NCI-H526 (cell line): Measurements from ENCODE around the gene MDFIC.

Experiments used
- DNase-seq, 2 experiments: peaks; one replicate each; lab custom pipeline; 2025; lab: John Stamatoyannopoulos, UW

MDFIC gene

DNA sequence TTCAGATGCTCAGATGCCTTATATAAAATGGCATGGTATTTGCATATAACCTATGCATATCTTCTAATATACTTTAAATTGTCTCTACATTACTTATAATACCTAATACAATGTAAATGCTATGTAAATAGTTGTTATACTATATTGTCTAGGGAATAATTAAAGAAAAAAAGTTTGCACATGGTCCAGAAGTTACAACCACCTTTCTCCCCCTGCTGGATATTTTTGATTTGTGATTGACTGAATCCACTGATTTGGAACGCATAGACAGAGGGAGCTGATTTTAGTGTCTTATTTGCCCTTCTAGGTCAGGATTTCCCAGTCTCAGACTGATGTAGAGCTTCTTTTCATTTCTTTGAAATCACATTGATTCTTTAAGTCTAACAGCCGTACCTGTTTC, 31.8 kb downstream of the MDFIC start:
- DNase-seq, result no peak

- no peak for DNase-seq
Measured at GRCh38 chr7:114956702-114957101, 34.8 kb downstream of the MDFIC start.

DNA sequence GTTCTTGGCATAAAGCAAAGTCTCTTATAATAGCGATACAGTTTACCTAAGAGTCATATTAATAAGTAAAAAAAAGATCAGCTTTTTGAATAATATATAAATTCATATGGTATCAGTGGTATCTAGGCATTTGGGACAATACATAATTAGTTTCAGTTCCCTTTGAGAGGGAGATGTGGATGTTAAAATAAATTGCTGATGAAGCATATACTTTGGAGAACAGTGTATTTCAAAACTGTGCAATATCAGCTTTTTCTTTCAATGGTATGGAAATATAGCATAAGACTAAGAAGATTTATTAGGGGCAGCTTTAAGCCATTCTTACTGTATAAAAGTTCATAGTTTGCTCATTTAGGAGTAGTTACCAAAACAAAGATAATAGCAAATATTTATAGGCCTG, 35.5 kb downstream of the MDFIC start:
- no peak for DNase-seq

DNA sequence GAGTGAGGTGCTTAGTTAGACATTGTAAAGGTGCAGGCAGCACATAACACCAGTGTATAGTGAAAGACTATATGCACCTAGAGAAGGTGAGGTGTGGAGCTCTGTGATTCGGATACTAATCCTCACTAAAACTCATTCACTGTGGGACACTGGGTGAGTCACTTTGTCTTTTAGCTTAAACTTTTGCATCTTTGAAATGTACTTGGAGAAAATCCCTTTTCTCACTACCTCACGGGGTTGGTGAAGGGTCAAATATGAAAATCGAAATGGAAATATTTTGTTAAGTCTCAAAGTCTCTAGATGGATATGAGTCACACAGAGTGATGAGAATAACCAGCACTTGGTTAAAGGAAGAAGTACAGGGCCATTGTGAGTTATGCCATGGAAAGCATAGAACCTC, 38.0 kb downstream of the MDFIC start:
- DNase-seq, result no peak

- DNase-seq, result no peak
Measured at GRCh38 chr7:114962441-114962840, 40.5 kb downstream of the MDFIC start.

DNA sequence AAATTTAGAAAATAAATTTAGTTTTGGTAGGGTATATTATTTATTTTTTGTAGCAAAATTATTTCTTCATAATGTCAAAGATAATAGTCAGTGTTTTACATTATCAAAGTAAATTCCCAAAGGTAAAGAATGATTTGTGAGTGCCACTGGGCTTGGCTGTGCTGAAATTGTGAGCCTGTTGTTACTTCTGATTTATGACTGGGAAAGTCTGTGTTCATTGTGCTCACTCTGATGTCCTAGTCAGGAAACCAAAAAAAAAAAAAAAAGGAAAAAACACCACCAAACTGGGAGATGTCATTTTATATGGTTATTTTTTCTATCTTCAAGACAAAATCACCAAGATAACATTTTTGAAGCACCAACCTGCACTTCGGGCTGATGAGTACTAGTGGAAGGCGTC, 44.3 kb downstream of the MDFIC start:
- no peak for DNase-seq

DNA sequence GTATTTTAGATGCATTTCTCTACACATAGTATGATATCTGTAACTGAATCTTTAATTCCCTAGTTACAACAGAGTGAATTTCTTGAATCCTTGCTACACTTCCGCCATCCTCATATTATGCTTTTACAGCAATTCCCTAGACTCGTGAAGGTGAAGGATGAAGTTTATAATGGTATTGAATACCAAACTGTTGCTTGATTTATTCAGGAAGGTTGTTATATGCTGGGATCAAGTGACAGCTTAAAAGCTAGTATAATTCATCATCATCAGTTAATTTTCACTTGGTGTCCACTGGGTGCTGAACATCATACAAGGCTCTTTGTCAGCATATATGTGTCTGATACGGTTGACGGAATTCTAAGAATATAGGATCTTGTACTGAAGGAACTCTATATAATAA, 47.2 kb downstream of the MDFIC start:
- DNase-seq, result no peak

DNA sequence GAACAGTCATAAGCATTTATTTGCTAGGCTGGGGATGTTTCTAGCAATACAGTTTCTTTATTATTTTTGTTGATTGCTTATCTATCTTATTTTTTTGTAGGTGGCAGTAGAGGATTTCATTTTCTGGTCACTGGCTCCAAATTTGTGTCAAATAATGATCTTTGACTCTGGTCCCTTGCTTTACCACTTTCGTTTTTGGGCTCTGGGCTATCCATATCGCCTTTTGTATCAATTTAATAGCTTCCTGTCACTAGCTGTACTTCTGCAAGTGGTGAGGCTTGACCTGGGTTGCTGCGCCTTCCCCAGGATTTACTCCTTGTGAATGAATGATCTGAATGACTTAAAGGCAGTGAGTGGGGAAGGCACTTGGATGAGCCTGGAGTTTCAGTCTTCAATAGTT, 48.4 kb downstream of the MDFIC start:
- DNase-seq, result no peak

DNA sequence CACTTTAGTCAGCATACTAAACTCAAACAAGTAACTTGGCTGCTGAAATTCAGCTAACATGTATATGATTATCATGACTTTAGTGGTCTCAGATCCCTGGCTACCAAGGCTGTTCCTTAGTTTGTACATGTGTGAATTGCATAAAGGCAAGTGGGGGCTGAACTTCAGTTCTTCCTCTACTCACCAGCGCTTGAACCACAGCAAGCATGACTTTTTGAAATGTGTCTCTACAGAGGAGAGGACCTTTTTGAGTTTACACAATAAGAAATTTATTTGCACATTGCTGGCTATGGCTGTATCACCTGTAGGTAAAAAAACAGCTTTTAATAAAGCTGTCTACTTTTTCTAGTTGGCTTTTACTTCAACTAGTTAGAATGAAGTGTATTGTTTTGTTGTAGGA, 48.8 kb downstream of the MDFIC start:
- DNase-seq, result no peak

- DNase-seq, result no peak
Measured at GRCh38 chr7:114972567-114972966, 50.7 kb downstream of the MDFIC start.

GRCh38 chr7:114973147-114973546, 51.3 kb downstream of the MDFIC start:
- DNase-seq, result no peak

DNA sequence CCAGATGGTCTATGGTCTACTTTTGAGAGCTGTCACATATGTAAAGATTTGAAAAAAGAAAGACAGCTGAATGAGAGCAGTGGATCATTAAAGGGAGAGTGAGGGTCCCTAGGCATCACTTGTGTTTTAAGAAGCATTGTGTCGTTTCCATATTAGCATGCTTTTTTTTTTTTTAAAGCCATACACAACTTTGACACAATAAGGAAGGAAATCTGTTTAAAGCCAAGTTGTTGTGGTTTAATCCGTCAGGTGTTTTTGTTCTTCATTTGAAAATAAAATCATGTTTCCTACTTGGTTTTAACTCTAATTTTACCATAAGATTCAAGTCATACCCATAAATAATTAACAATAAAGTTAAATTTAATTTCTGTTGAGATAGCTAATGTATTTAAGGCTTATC, 53.5 kb downstream of the MDFIC start:
- DNase-seq, result no peak

GRCh38 chr7:114976666-114977065, 54.8 kb downstream of the MDFIC start:
- no peak for DNase-seq

DNA sequence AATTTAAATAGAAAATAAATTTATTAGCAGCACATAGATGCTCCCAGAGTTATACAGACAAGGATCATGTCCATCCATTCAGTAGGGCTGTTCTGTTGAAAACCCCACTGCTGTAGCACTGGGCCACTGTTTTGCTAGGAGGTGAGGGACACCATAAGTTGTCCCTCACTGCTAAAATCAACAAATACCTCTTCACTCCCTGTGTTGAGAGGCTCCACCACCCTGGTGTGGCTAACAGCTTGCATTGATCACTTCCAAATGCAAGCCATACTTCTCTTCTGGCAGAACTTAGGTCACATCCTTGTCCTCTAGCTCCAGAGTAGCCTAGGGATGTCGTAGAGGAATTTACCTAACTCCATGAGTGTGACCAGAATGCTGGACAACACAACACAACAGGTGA, 55.4 kb downstream of the MDFIC start:
- DNase-seq, result peak in 1 of 2 experiments; percentile 3

GRCh38 chr7:114979388-114979787, 57.5 kb downstream of the MDFIC start:
- no peak for DNase-seq

DNA sequence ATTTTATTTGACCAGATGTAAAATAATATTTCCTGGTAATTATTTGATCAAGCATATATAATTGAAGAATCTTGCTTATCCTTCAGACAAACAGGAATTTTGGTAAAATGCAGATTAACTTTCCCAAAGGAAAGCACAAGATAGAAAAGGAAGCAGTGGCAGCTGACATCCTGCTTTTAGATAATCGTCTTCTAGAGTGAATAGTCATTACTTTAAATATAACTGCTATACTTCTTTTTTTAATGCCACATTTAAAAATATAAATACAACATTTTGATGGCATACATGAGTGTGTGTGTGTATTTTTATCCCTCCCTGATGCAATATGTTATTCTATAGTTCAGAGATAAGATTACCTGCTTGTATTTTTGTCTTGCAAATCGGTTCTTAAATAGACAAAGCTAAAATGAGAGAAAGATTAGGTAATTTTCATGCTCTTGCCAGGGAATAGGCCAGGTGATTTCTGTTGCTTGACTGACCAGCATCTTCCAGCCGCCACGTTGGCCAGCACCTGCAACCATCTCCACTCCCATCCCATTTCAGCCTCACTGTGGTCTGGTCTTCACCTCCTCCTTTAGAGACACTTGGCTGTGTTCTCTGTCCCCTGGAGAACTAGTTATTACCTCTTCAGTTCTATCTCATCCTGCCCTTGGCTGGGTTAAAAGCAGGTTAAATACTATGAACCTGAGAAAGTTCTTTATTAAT, 58.1 kb downstream of the MDFIC start:
- peak in 1 of 2 experiments; percentile 9 for DNase-seq

- DNase-seq, result no peak
Measured at GRCh38 chr7:114981323-114981722, 59.4 kb downstream of the MDFIC start.

- DNase-seq, result no peak
Measured at GRCh38 chr7:114985116-114985715, 63.3 kb downstream of the MDFIC start.

DNA sequence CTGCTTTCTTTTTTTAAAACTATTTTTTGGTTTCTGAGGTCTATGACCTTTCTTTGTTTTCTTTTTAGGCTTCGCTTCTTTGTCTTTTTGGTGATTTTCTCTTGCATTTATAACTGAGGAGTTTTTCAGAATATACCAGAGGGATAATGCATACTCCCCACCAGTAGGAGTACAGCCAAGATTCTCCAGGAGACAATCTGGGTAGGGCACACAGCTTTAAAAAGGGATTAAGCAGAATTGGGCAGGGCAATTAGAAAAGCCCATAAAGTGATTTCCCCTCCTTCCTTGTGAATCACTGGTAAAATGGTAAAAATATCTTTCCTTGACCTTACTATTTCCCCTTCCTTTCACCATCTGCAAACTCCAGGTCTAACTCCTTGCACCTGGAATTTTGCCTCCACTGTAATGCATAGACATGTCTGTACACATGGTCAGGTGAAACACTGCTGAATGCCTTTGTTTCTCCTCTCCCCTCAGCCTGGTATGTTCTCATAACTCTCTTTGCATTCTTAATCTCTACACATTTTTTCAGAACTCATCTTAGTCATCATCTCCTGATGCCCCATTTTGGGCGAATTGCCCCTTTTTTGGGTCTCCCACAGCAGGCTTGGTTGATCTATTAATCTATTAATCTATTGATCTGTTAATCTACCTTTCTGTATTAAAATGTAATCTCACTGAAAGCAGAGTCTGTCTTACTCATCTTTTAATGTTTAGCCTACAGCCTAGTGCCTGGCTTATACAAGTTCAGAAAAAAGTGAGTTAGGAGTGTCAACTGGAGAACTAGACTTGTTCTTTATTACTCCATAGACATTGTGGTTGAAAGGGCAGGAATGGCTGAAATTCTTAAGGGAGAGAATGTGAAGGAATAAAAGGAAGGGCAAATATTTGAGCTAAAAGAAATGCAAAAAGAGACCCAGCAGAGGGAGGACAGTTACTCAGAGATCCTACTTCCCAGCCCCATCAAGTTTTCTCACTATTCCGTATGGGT, 64.6 kb downstream of the MDFIC start:
- no peak for DNase-seq

DNA sequence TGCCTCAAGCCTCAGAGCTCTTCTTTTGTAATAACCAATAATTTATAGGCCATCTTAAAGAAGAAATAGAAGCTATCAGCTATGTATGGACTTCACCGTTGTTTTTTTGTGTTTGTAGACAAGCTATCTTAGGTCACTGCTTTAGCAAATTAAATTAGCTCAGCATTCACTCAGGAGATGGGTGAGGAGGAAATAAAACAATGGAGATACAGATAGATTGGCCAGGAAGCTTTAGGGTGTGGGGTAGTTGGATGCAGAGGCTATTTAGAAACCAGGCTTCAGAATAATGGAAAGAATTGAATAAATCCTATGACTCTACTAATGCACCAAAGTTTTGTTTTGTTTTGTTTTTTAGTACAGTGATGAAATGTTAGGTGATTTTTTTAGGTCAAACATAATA, 66.1 kb downstream of the MDFIC start:
- no peak for DNase-seq

DNA sequence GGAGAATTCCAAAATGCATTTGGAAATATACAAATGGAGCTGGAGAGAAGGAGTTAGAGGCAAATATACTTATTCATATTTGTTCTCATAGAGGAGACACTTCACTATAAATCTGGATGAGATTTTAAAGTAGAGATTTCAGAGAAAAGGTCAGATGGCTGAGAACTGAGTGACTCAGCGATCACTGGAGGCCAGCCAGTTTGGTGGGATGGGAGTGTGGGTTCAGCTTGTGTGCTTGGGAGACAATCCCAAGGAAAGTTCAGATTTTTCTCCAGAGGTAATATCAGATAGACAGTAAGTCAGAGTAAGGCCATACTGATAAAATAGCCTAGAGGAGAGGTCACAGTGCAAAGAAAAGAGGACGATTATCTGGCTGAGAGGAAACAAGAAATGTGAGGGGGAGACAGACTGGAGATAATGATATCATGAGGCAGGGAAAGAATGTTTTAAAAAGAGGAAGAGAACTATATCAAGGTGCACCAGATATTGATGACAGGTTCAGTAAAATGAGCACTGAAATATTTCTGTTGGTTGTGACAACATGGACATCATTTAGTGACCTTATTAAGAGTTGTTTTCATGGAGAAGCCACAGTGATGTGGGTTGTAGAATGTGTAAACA, 67.0 kb downstream of the MDFIC start:
- DNase-seq, result no peak

- DNase-seq, result no peak
Measured at GRCh38 chr7:114989531-114989930, 67.6 kb downstream of the MDFIC start.
